ENCODE results near the gene HSD17B12.

Gene HSD17B12

DNA sequence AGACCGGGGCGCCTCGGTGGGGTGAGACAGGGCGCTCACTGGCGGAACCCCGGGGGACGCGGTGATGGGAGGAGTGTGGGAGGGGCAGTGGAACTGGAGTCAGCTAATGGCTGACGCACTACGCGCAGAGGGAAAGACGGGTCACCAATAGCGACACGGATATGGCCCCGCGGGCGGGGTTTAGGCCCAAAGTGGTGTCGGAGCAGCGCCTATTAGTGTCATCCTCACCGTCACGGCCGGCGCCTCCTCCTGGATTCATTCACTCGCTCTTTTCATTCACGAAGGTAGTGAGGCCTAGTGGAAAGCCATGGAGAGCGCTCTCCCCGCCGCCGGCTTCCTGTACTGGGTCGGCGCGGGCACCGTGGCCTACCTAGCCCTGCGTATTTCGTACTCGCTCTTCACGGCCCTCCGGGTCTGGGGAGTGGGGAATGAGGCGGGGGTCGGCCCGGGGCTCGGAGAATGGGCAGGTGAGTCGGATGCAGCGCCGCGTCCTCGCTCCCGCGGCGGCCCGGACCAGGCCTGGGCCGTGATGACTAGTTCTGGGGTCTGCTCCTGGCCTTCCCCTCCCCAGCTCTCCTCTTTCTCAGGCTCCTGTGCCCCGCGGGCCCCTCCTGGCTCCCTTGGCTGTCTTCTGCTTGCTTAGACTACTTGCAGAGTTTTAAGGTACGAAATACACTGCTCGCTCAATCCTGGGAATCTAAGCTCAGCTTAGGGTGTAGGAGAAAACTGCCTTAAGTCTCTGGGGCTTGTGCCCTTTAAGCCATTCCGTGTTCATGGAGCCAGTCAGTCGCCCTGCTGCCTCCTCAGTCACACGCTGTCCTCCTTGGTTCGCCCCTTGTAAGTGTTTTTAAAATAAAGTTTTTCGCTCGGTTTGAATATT is at the start of gene HSD17B12:
Gene HSD17B12 (plus strand): TSS at position 218 of the 880 bp plus-strand sequence. CDS start 90 bp downstream, at position 308.
- Histone ChIP-seq H3K4me1 (ENCODE audit: control insufficient read depth, insufficient read depth, low read length) (peaks cover 28% of the 10 kb centered on the region), H3K9ac (ENCODE audit: low read depth, low read length) (peak within 1 kb of the TSS; percentile 91), H3K27ac (ENCODE audit: low read depth, low read length) (peak within 1 kb of the TSS; percentile 95), H3K9me3 (ENCODE audit: control insufficient read depth, insufficient read depth, low read length) (no peaks in the 10 kb centered on the region), H3K36me3 (ENCODE audit: control insufficient read depth, insufficient read depth, low read length) (peaks cover 19% of the 10 kb centered on the region), H3K4me3 (ENCODE audit: low read depth, low read length) (peak within 1 kb of the TSS; percentile 97), H3K27me3 (ENCODE audit: control insufficient read depth, insufficient read depth, low read length) (no peaks in the 10 kb centered on the region)

DNA sequence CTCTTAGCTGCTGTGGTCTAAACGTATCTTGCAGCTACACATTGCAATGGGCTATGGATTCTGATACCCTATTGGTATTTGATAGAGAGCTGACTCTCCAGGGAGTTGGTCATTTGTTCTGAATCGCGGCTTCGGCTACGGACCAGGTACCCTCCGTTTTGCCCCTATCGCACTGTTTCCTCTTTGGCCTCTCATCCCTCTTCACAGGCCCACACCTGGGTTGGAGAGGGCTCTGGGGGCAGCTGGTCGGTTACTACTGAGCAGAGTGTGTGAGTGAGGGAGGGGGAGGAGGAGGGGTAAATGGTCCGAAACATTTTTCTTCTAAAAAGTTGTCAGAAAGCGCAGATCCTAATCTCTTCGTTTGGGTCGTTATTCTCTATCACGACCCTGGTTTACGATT is 48.8 kb upstream of the HSD17B12 start:
- Histone ChIP-seq H3K4me3 (ENCODE audit: low read depth, low read length) (peak overlapping the region; percentile 38), H3K27me3 (ENCODE audit: control insufficient read depth, insufficient read depth, low read length) (peaks cover 13% of the 10 kb centered on the region)

DNA sequence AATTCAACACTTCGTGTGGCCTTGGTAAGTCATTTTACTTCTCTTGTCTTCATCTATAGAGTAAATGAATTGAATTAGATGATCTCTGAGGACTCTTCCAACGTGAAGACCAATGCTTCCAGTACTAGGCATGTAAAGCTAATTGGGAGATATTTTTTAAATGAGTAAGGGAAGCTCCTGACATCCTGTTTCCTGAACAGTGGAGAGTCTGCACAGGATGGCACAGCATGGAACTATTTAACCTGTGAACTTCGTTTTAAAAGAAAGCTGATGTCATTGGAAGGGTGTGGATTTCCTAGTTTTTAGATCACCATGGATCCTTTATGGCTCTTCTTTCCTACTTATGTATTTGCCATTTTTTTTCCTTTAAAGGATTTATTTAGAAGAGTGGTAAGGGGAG is 48.4 kb upstream of the HSD17B12 start:
- H3K9me3 ChIP-seq (ENCODE audit: control insufficient read depth, insufficient read depth, low read length) = no peaks in the 10 kb centered on the region
- H3K4me3 ChIP-seq (ENCODE audit: low read depth, low read length) = peak overlapping the region; percentile 38; the same call in 1 of the 2 replicates
- no peaks in the 10 kb centered on the region for H3K36me3 ChIP-seq (ENCODE audit: control insufficient read depth, insufficient read depth, low read length)
- no peak overlapping the region for H3K27ac ChIP-seq (ENCODE audit: low read depth, low read length)
- no peak overlapping the region for H3K9ac ChIP-seq (ENCODE audit: low read depth, low read length)
- peaks cover 13% of the 10 kb centered on the region for H3K27me3 ChIP-seq (ENCODE audit: control insufficient read depth, insufficient read depth, low read length)
- no peaks in the 10 kb centered on the region for H3K4me1 ChIP-seq (ENCODE audit: control insufficient read depth, insufficient read depth, low read length)

More for the DNA sequence above, 48.8 kb upstream of the HSD17B12 start:
- H3K4me1 ChIP-seq (ENCODE audit: control insufficient read depth, insufficient read depth, low read length) = no peaks in the 10 kb centered on the region
- no peaks in the 10 kb centered on the region for H3K9me3 ChIP-seq (ENCODE audit: control insufficient read depth, insufficient read depth, low read length)
- H3K9ac ChIP-seq (ENCODE audit: low read depth, low read length) = no peak overlapping the region
- H3K36me3 ChIP-seq (ENCODE audit: control insufficient read depth, insufficient read depth, low read length) = no peaks in the 10 kb centered on the region
- no peak overlapping the region for H3K27ac ChIP-seq (ENCODE audit: low read depth, low read length)

DNA sequence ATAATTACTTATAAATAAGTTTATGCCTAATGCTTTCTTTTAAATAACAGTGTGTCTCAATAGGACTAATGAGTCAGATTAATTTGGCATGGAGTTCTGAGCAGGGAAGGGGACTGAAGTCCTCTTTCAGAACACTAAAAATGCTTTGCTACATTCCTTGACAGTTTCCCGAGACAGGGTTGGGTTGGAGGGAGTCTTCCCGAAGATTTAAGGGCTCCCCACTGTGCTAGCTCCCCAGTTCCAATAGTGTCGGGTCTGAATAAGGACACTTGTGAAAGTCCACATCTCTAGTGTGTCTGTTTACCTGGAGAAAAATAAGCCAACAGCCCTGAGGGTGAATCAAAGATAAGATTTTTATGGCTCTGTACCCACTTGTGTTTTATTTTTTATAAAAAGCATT is 41.8 kb upstream of the HSD17B12 start:
- H3K27ac ChIP-seq (ENCODE audit: low read depth, low read length) = no peak overlapping the region
- no peaks in the 10 kb centered on the region for H3K9me3 ChIP-seq (ENCODE audit: control insufficient read depth, insufficient read depth, low read length)
- H3K4me3 ChIP-seq (ENCODE audit: low read depth, low read length) = no peak overlapping the region
- H3K4me1 ChIP-seq (ENCODE audit: control insufficient read depth, insufficient read depth, low read length) = peaks cover 15% of the 10 kb centered on the region
- H3K27me3 ChIP-seq (ENCODE audit: control insufficient read depth, insufficient read depth, low read length) = peaks cover 3% of the 10 kb centered on the region; the same call in 1 of the 2 replicates
- no peak overlapping the region for H3K9ac ChIP-seq (ENCODE audit: low read depth, low read length)
- no peaks in the 10 kb centered on the region for H3K36me3 ChIP-seq (ENCODE audit: control insufficient read depth, insufficient read depth, low read length)

DNA sequence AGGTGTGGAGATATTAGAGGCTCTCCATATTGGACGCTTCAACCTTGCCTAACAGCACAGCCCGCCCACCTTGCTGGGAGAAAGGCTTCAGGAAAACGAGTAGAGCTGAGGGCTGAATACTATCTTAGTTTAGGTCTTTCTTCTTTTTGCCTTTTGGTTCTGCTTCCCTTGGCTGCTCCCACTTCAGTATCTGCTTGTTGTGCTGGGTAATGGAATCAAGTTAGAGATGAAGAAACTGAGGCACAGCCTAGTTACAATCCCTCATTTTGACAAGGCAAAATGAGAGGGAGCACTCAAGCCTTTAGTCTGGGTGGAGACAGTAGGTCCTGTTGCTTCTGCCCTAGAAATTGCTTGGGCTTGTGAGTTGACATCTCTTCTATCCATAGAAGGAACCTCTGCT is 41.3 kb upstream of the HSD17B12 start:
- Histone ChIP-seq H3K27ac (ENCODE audit: low read depth, low read length) (no peak overlapping the region), H3K27me3 (ENCODE audit: control insufficient read depth, insufficient read depth, low read length) (peaks cover 3% of the 10 kb centered on the region; the same call in 1 of the 2 replicates), H3K4me1 (ENCODE audit: control insufficient read depth, insufficient read depth, low read length) (peaks cover 15% of the 10 kb centered on the region), H3K9ac (ENCODE audit: low read depth, low read length) (peak overlapping the region; percentile 10; the same call in 1 of the 2 replicates), H3K4me3 (ENCODE audit: low read depth, low read length) (no peak overlapping the region), H3K9me3 (ENCODE audit: control insufficient read depth, insufficient read depth, low read length) (no peaks in the 10 kb centered on the region), H3K36me3 (ENCODE audit: control insufficient read depth, insufficient read depth, low read length) (no peaks in the 10 kb centered on the region)

DNA sequence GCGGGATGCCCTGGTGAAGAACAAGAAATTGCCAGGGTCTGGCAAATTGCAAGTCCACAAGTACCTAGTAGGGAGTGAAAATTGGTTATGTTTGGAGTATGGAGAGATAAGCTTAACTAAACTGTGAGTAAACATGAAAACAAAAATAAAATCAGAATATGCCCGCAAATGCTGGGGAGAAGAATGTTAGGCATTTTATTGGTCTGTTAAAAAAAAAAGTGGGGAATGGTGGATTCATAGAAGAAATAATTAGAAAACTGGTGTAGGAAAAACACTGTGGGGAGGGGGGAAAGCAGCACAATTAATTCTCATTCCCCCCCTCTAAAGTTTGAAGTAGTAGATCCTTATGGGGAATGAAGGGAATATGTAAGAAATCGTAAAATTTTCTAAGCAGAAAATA is 40.6 kb upstream of the HSD17B12 start:
- Histone ChIP-seq H3K27me3 (ENCODE audit: control insufficient read depth, insufficient read depth, low read length) (peaks cover 3% of the 10 kb centered on the region; the same call in 1 of the 2 replicates), H3K27ac (ENCODE audit: low read depth, low read length) (no peak overlapping the region), H3K9ac (ENCODE audit: low read depth, low read length) (no peak overlapping the region)

DNA sequence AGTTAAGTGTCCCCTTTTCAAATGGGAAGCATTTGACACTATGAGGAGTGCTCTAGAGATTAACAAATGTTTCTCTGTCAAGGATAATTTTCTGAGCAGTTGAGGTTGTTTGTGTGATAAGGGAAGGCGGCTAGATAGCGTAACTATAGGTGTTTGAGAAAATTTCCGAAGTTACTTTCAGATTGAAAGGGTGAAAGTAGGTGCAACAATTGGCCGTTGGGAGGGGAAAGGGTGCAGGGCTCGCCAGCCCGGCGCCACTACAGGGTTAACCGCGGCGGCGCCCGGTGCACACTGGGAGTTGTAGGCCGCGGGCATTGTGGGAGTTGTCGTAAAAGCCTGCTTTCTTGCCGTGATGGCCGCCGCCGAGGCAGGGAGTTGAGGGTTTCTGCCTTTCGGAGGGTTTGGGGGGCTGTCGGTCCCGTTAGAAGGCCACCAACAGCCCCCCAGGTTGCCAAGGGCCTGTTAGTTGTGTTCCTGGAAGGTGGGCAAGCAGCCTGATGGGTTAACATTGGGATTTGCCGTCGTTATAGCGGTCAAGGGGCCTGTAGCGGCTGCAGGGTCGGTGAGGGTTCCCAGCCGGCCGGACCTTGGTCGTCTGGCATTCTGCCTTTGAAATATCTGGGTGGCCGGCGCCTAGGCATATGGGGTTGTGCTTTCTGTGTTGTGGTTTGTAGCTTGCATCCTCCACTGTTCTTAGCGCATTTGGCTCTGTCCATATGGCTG is 36.5 kb upstream of the HSD17B12 start:
- Histone ChIP-seq H3K27ac (ENCODE audit: low read depth, low read length) (no peak overlapping the region), H3K4me3 (ENCODE audit: low read depth, low read length) (peak overlapping the region; percentile 94), H3K9ac (ENCODE audit: low read depth, low read length) (peak overlapping the region; percentile 85), H3K36me3 (ENCODE audit: control insufficient read depth, insufficient read depth, low read length) (no peaks in the 10 kb centered on the region), H3K4me1 (ENCODE audit: control insufficient read depth, insufficient read depth, low read length) (peaks cover 9% of the 10 kb centered on the region), H3K27me3 (ENCODE audit: control insufficient read depth, insufficient read depth, low read length) (no peaks in the 10 kb centered on the region), H3K9me3 (ENCODE audit: control insufficient read depth, insufficient read depth, low read length) (no peaks in the 10 kb centered on the region)

More for the DNA sequence above, 40.6 kb upstream of the HSD17B12 start:
- H3K9me3 ChIP-seq (ENCODE audit: control insufficient read depth, insufficient read depth, low read length) = no peaks in the 10 kb centered on the region
- H3K4me3 ChIP-seq (ENCODE audit: low read depth, low read length) = no peak overlapping the region
- H3K4me1 ChIP-seq (ENCODE audit: control insufficient read depth, insufficient read depth, low read length) = peaks cover 16% of the 10 kb centered on the region
- H3K36me3 ChIP-seq (ENCODE audit: control insufficient read depth, insufficient read depth, low read length) = no peaks in the 10 kb centered on the region

DNA sequence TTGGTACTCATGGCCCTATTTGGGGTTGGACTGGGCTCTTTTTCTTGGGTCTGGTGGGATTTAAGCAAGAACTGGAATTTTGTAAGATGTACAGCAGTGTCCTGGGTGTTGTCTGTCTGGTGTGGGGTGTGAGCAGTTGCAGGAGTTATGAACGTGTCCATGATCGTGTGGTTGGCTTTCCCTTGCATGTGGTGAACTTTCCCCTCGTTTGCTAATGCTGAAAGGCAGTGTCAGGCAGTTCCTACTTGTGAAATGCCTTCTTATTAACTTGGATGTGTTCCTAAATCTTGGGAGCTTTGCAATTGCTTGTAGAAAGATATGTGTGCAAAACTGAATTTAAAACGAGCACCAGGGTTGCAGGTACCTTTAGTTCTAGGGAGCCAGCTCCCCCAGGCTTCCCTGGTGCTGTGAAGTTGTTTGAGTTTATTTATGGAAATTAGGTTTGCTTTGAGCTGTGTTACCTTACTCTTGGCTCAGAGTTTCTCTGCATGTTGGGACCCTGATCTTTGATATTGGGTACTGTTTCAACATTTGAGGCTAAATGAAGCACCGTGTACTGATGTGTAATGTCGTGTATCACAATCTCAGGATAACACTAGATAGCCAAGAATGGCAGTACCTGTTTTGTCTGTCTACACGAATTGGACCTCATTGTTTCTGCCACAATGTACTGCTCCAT is 35.8 kb upstream of the HSD17B12 start:
- peaks cover 4% of the 10 kb centered on the region; the same call in 1 of the 2 replicates for H3K4me1 ChIP-seq (ENCODE audit: control insufficient read depth, insufficient read depth, low read length)
- no peaks in the 10 kb centered on the region for H3K27me3 ChIP-seq (ENCODE audit: control insufficient read depth, insufficient read depth, low read length)
- peak overlapping the region; percentile 94 for H3K4me3 ChIP-seq (ENCODE audit: low read depth, low read length)
- peak overlapping the region; percentile 85 for H3K9ac ChIP-seq (ENCODE audit: low read depth, low read length)
- no peaks in the 10 kb centered on the region for H3K9me3 ChIP-seq (ENCODE audit: control insufficient read depth, insufficient read depth, low read length)
- H3K27ac ChIP-seq (ENCODE audit: low read depth, low read length) = no peak overlapping the region
- no peaks in the 10 kb centered on the region for H3K36me3 ChIP-seq (ENCODE audit: control insufficient read depth, insufficient read depth, low read length)

DNA sequence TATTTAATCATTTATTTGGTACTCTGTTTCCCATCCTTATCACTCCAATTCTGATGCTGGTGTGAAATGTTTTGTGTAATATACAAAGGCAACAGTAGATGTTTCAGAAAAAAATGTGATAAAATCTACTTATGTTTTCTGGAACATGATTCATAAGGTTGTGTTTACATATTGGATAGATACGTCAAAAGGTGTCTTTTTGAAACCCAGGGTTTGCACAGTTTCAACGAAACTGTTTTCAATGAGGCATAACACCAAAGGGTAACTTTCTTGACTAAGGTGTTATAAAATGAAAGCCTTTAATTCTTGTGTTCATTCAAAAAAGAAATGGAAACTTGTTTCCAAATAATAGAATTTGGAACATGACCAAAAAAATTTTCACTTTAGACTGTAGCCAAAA is 33.8 kb upstream of the HSD17B12 start:
- H3K9me3 ChIP-seq (ENCODE audit: control insufficient read depth, insufficient read depth, low read length) = no peaks in the 10 kb centered on the region

DNA sequence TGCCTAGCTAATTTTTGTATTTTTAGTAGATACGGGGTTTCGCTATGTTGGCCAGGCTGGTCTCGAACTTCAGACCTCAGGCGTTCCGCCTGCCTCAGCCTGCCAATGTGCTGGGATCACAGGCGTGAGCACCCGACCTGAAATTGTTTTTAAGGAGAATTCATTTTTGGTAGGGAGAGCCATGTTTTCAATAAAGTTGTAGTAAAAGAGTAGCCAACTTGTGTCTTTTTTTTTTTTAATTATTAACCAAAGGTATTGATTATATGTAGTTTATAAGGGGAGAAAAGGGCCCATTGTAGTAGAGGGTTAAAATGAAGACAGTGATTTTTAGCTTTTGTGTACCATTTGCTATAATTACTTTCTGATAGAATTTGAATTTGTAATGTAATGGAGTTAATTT is 31.6 kb upstream of the HSD17B12 start:
- H3K27me3 ChIP-seq (ENCODE audit: control insufficient read depth, insufficient read depth, low read length) = no peaks in the 10 kb centered on the region
- H3K9me3 ChIP-seq (ENCODE audit: control insufficient read depth, insufficient read depth, low read length) = no peaks in the 10 kb centered on the region
- no peak overlapping the region for H3K9ac ChIP-seq (ENCODE audit: low read depth, low read length)
- H3K4me1 ChIP-seq (ENCODE audit: control insufficient read depth, insufficient read depth, low read length) = peaks cover 4% of the 10 kb centered on the region; the same call in 1 of the 2 replicates
- no peak overlapping the region for H3K4me3 ChIP-seq (ENCODE audit: low read depth, low read length)
- H3K36me3 ChIP-seq (ENCODE audit: control insufficient read depth, insufficient read depth, low read length) = no peaks in the 10 kb centered on the region
- H3K27ac ChIP-seq (ENCODE audit: low read depth, low read length) = no peak overlapping the region

More for the DNA sequence above, 33.8 kb upstream of the HSD17B12 start:
- H3K4me1 ChIP-seq (ENCODE audit: control insufficient read depth, insufficient read depth, low read length) = peaks cover 4% of the 10 kb centered on the region; the same call in 1 of the 2 replicates
- H3K27me3 ChIP-seq (ENCODE audit: control insufficient read depth, insufficient read depth, low read length) = no peaks in the 10 kb centered on the region
- H3K27ac ChIP-seq (ENCODE audit: low read depth, low read length) = no peak overlapping the region
- H3K36me3 ChIP-seq (ENCODE audit: control insufficient read depth, insufficient read depth, low read length) = no peaks in the 10 kb centered on the region
- no peak overlapping the region for H3K4me3 ChIP-seq (ENCODE audit: low read depth, low read length)
- H3K9ac ChIP-seq (ENCODE audit: low read depth, low read length) = no peak overlapping the region

Measured in HUES48 (cell line).